GM19035 (cell line): ENCODE measurements around the gene TPRN.

Source experiments
- ATAC-seq: cut with Tn5 transposase; IDR thresholded peaks from one replicate; pipeline ENCODE4 v1.9.1; 2021; ENCODE audit not compliant: unreplicated experiment

Gene TPRN

DNA sequence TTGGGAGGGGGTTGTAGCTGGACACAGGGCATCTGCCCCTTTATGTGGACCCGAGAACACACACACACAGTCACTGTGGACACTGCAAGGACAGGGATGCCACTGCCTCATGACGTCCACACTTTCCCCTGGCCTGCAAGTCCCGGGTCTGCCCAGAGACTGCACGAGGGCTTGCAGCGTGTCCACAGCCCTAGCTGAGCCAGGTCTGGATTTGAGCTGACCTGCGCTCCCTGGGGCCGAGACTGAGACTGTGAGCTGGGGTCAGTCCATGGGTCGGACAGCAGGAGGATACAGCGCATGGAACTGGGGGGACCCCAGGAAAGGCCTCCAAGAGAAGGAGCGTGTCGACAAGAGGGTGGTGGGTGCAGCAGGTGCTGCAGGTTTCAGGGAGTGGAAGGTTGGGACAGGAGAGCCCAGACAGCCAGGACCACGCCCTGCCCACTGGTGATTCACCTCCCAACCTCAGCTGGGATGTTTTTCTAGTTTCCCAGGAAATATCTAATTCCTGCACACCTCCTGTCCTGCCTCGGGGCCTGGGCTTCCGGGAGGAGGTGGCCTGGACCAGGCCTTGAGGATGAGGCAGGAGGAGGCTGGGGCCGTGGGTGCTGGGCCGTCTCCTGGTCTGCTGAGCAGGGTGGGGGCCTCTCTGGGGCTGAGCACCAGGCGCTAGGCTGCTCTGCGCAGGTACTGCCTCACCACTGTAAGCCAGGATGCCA lies 26.0 kb upstream of the TPRN start:
- ATAC-seq, result no peak

DNA sequence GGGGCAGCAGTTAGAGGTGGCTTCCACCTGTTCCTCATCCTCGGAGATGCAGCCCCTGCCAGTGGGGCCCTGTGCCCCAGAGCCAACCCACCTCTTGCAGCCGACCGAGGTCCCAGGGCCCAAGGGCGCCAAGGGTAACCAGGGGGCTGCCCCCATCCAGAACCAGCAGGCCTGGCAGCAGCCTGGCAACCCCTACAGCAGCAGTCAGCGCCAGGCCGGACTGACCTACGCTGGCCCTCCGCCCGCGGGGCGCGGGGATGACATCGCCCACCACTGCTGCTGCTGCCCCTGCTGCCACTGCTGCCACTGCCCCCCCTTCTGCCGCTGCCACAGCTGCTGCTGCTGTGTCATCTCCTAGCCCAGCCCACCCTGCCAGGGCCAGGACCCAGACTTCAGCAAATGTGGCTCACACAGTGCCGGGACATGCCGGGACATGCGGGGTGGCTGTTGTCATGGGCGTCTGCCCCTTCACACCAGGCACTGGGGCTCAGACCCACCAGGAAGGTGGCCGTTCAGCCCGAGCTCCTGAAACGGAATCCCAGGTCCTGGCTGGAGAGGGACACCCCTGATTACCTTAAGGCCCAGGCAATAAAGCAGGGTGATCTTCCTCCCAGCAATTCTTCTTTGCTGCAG lies 25.3 kb upstream of the TPRN start:
- ATAC-seq, result no peak

- ATAC-seq, result no peak
These were observed 24.5 kb upstream of the TPRN start, which contains the start of gene CYSRT1 for GRCh38 chr9:137224830-137225694. TSS of gene CYSRT1 (plus strand) at chr9:137225174. CDS start at chr9:137225622, 448 bp downstream.

- ATAC-seq, result peak; percentile 66
These were observed 22.8 kb upstream of the TPRN start for GRCh38 chr9:137223078-137223970.

DNA sequence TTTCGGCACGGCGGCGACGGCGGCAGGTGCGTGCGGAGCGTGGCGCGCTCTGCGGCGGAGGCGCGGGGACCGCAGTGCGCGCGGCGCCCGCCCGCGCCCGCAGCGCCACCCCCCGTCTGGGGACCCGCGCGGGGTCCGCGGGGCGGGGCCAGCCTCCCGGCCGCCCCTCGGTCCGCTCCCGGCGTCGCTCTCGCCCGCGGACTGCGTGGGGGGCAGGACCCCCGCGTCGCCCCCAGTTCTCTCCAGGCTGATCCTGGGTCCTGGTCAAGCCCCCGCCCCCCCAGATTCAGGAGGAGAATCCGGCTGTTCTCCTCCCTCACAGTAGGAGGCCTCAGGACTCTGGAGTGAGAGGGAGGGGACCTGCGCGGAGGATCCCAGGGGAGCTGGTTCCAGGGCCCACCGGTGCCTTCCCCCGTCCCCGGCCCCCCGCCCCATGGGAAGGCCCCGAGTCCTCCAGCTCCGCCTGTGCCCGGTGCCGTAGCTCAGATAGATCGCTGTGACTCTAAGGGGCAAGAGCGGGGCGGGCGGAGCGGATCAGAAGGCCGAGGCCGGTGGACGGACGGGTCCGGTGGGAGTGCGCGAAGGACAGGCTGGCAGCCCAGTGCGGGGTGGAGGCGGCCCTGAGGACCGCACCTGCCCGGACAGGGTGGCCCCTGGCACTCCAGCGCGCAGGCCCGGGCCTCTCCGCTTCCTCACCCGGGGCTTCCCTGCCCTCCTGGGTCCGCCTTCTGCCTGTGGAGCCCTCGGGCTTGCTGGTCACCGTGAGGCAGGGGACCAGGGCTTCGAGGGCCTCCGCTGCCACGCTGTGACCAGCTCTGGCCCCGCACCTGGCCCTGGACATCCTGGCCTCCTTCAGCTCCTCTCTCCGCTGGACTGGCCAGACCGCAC lies 21.9 kb upstream of the TPRN start, which contains the start of gene RNF208:
Gene RNF208 (minus strand): TSS at position 51 of the 888 bp plus-strand sequence. CDS start 1,028 bp downstream, outside the sequence.
- peak; percentile 8 for ATAC-seq

GRCh38 chr9:137221506-137222111 lies 21.1 kb upstream of the TPRN start:
- ATAC-seq, result no peak

GRCh38 chr9:137221095-137221505 lies 20.6 kb upstream of the TPRN start:
- ATAC-seq, result no peak

DNA sequence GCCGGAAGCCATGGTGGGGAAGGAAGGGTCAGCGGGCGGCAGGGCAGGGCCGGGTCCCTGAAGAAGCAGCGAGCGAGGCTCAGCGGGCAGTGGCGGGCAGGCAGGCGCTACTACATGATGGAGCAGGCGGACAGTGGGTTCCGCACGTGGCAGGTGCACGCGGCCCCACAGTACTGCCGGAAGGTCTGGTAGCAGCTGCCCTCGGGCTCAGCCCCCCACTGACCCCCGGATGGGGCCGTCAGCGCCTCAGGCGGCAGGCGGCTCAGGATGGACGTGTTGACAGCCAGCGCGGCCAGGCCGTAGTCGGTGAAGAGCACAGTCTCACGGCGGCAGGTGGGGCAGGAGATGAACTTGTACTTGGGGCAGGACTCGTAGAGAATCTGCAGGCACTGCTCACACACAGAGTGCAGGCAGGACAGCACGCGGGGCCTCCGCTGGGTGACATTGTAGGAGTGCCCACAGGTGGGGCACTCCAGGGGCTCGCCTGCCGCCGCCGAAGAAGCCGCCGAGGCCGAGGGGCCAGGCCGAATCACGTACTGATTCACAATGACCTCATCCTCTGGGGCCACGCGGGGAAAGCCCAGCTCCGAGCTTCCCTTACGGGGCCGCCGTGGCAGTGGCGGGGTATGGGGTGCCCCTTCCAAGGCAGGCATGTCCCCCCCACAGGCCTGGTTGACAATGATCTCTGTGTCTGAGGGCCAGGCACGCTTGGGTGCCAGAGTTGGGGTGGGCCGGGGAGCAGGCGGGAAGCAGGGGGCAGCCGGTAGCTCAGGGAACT lies 20.0 kb upstream of the TPRN start:
- ATAC-seq, result no peak

DNA sequence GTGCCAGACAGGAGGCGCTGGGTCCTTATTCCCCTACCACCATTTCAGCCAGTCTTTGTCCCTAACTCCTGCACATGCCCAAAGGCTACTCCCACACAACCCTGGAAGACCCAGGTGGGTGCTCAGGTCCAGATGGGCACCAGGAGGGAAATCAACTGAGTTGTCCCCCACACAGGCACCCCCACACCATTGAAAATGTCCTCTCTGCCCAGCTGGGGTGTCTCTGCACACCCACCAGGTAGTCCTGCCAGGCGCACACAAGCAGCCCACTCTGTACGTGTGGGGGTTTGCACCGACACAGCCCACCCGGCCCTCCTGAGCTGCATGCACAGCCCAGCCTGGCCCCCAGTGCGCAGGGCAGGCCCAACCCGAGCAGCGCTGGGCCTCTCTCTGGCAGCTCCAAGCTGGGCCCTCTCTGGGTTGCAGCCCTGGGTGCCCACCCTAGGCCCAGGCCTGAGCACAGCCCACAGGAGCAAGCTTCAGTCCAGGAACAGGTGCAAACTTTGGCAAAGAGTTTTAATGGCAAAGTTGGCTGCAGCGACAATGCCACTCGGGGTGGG lies 19.3 kb upstream of the TPRN start:
- ATAC-seq, result no peak

GRCh38 chr9:137218754-137219271 lies 18.3 kb upstream of the TPRN start:
- ATAC-seq, result no peak

GRCh38 chr9:137218212-137218753 lies 17.7 kb upstream of the TPRN start:
- no peak for ATAC-seq

GRCh38 chr9:137217276-137218211 lies 17.0 kb upstream of the TPRN start:
- ATAC-seq, result no peak

GRCh38 chr9:137216188-137216965 lies 15.8 kb upstream of the TPRN start:
- ATAC-seq, result no peak

- ATAC-seq, result no peak
These were observed 14.8 kb upstream of the TPRN start for GRCh38 chr9:137215196-137215986.

GRCh38 chr9:137214620-137215019 lies 14.1 kb upstream of the TPRN start:
- no peak for ATAC-seq
